Activated T-helper 1 cell treated with anti-CD3 and anti-CD28 coated beads, Interleukin-2, amount 50 U/mL, for 16 hours (primary cell): ENCODE measurements around the gene GYG2.
"Not testable (repeated sequence)": the region's sequence is repeated elsewhere in the genome, so short reads cannot be mapped to it uniquely, and the experiment has no call there.

Experiments used
- DNase-seq, 2 donors: peaks; one replicate each; pipeline ENCODE4 v3.0.0-alpha.2; 2020; ENCODE audit warnings: low read depth in 1 of 2, low spot score in 1 of 2

The GYG2 gene

DNA sequence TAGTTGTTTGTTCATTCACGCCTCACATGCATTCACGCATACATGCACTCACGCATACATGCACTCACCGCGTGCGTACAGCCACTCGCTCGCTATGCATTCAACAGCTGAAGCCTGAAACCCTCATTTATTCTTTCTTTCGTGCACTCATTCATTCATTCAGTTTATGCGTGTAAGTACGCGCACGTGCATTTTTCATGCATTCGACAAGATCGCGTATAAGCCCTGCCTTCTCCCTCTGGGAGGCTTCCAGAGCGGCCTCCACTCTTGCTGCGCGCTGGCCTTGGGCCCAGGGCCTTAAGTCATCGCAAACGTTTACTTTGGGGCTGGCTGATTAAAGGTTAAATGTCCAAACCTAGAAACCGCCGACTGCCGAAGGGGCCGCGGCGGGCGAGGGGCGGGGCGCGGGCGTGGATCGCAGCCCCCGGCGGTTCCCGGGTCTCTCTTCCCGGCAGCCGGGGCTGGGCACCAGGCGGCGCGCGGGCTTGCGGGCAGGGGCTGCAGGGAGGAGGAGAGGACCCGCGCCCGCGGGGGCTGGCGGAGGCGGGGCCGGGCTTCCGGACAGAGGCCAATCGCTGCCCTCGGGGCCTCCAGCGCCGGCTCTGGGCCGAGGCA is at the start of gene GYG2:
TSS of gene GYG2 (plus strand) at position 587 of the 615 bp plus-strand sequence. CDS start 1,259 bp downstream, outside the sequence.
- DNase-seq = no peak

GRCh38 chrX:2780472-2781225 is 48.1 kb upstream of the GYG2 start:
- not testable (repeated sequence) for DNase-seq

DNA sequence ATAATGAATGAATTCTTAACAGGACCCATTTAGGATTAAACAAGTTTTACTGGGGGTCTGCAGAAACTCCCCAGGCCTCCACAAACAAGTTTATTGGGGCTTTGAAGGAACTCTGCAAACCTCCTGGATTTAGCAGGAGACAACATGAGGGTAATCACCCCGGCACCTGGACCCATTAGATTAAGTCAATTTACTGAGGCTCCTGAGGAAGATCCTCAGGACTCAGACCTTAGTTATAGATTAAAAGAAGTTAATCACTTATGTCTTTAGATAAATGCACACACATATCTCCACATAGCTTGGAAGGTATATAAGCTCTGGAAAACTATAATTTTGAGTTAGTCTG is 47.5 kb upstream of the GYG2 start:
- no peak for DNase-seq

- no peak for DNase-seq
These were observed 47.0 kb upstream of the GYG2 start for GRCh38 chrX:2781698-2782097.

- DNase-seq = no peak
These were observed 46.6 kb upstream of the GYG2 start for GRCh38 chrX:2782171-2782570.

DNA sequence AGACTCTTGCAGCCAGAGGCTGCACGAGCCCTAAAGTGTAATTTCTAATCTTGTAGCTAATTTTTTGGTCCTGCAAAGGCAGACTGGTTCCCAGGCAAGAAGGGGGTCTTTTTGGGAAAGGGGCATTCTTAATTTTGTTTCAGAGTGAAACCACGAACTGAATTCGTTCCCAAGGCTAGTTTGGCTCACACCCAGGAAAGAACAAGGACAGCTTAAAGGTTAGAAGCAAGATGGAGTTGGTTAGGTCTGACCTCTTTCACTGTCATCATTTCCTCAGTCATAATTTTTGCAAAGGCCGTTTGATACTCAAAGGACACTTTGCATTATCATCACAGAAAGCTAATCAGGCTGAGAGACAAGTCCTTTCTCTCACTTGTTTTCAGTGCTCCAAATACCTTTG is 46.0 kb upstream of the GYG2 start:
- DNase-seq = no peak

DNA sequence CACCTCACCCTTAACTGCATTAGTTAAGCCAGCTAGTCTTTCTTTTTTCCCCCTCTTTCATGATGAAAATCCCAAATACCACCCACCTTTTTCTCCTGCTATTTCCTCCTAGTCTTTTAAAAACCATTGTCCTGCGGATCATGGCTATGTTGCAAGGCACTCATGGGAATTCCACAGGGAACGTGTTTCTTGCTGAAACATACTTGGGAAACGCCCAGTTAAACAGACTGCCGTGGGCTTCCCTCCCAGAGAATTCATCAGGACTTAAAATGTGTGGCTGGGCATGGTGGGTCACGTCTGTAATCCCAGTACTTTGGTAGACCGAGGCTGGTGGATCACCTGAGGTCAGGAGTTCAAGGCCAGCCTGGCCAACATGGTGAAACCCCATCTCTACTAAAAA is 44.7 kb upstream of the GYG2 start:
- no peak for DNase-seq

GRCh38 chrX:2785538-2785937 is 43.2 kb upstream of the GYG2 start:
- DNase-seq = no peak

DNA sequence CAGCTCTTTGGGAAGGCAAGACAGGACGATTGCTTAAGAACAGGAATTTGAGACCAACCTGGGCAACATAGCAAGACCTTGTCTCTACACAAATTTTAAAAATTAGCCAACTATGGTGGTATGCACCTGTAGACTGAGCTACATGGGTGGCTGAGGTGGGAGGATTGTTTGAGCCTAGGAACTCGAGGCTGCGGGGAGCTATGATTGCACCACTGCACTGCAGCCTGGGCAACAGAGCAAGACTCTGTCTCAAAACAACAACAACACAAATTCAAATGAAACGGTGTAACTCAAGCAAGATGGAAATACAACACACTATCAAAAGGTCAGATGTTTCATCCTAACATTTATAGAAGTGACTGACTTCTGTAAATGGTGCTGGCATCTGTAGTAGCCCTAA is 39.8 kb upstream of the GYG2 start:
- no peak for DNase-seq

- no peak for DNase-seq
These were observed 39.2 kb upstream of the GYG2 start for GRCh38 chrX:2789569-2789968.

DNA sequence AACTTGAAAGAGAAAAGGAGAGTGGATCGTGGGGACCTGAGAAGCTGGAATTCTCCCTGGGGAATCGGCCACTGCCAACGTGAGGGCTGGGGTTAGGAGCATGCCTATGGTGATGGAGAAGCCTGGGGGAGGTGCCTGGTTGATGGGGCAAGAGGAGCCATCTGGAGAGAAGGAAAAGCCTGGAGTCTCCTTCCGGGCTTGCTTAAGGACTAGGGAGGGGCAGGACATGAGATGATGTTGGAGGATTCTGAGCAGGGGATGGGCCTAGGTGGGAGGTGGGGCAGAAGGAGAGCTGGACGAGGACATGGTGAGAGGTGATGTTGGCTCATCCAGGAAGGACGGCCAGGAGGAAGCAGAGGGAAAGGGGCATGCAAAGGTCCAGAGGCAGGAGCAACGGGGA is 35.0 kb upstream of the GYG2 start:
- DNase-seq = no peak

DNA sequence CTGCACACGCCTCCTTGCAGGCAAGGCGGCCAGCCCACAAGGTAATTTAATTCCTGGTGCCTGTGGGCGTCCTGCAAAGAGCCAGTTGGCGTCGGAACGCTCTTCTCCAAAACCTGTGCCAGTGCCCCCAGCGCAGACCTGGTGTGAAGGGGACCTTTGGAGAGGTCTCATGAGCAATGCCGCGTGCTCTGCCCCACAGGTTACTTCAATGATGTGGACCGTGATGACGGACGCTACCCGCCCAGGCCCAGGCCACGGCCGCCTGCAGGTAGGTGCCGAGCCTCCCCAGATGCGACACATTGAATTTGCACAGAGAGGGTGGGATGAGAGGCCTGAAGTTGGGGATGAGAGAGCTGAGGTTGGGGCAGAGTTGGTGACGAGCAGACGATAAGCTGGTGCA is 34.4 kb upstream of the GYG2 start:
- no peak for DNase-seq

GRCh38 chrX:2796808-2797207 is 31.9 kb upstream of the GYG2 start:
- not testable (repeated sequence) for DNase-seq

- DNase-seq = no peak
These were observed 29.4 kb upstream of the GYG2 start for GRCh38 chrX:2799369-2799768.

GRCh38 chrX:2799980-2800379 is 28.8 kb upstream of the GYG2 start:
- not testable (repeated sequence) for DNase-seq

GRCh38 chrX:2801223-2801622 is 27.5 kb upstream of the GYG2 start:
- no peak for DNase-seq

- not testable (repeated sequence) for DNase-seq
These were observed 26.2 kb upstream of the GYG2 start for GRCh38 chrX:2802376-2803090.

GRCh38 chrX:2803486-2803885 is 25.2 kb upstream of the GYG2 start:
- DNase-seq = not testable (repeated sequence)

- not testable (repeated sequence) for DNase-seq
These were observed 24.5 kb upstream of the GYG2 start for GRCh38 chrX:2804106-2804843.

DNA sequence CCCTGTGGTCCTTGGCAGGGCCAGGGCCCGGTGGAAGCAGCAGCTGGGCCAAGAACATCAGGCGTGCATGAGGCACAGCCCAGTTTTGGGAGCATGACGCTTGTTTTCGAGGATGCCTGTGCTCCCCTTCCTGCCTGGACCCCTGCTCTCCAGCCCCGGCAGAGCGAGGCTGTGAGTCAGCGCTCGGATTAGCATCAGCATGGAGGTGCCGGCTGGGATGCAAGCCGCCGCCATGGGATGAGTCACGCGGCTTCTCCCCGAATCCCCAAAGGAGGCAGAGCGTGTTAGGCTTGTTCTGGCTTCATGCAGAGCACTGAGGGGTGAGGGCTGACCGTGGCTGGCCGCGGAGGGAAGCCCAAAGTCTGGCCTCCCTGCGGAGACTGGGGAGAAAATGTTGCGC is 23.9 kb upstream of the GYG2 start:
- not testable (repeated sequence) for DNase-seq

DNA sequence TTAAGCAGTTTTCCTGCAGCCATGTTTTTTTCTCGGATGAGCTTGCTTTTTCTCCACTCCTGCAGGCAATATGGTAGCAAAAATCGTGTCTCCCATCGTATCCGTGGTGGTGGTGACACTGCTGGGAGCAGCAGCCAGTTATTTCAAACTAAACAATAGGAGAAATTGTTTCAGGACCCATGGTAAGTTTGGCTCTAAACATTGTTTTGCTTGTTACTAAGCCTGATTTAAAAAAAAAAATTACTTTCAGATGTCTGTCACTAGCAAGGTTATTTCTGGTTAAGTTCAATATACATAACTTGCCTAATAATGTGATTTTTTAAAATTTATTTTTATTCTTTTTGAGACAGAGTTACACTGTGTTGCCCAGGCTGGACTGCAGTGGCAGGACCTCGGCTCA is 17.5 kb upstream of the GYG2 start:
- no peak for DNase-seq
